ENCODE measurements around the gene MED12L.

Gene MED12L

DNA sequence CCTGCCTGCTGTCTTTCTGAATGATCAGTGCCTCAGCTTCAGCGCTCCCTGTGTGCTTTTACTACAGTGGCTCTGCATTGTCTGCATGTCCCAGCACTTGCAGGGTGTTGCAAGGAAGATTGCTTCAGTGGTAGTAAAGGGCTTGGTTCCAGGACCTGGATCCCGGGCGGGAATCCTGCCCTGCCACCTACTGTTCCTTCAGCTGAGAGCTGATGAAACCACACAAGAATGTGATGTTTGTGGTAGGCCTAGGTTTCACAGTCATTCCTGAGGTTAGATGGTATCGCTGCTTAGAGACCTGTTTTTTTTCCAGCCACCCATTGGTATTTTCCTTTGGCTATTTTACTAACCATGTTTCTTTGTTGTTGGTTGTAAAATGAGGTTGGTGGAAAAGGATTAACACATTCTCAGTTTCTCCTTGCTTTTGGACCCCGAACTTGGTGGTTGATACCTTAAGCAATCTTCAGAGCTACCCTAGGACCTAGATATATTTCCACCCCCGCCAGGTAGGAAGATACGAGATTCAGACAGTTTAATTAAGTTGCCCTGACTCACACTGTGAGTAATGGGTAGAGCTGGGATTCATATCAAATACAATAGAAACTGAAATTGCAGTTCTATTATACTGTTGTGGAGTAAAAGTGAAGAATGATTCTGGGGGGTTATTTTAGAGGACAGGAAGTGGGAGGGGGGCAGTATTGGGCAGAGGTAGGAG lies 219.8 kb downstream of the MED12L start:
- DNase-seq = no peak

- no peak for DNase-seq
Observed at GRCh38 chr3:151305775-151306151, 220.3 kb downstream of the MED12L start.

DNA sequence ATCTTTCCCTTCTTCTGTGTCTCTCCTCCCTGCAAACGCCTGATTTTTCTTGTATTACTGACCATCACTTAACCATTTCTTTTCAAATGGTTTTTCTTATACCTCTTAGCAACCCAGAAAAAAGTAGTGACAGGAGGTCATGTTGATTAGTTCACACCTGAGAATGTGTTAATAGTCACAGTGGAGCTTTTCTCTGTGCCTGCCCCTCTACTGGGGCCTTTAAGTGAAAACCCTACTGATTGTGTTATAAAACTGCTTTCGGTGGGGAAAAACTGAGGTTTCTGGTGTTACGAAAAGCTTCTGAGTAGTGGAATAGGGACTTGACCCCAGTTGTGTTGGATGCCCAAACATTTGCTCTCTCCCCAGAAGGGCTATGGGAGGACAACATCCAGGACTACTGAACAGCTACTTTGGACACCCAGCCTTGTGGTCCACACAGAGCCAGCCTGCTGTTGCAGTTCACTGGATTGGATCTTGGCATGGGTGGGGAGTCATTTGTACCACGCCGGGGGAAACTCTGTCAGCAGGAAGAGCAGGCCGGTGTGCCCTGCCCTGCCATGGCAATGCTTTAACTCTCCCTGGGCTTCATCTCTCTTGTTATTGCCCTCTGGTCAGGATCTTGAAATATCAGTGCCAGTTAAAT lies 220.8 kb downstream of the MED12L start:
- no peak for DNase-seq

DNA sequence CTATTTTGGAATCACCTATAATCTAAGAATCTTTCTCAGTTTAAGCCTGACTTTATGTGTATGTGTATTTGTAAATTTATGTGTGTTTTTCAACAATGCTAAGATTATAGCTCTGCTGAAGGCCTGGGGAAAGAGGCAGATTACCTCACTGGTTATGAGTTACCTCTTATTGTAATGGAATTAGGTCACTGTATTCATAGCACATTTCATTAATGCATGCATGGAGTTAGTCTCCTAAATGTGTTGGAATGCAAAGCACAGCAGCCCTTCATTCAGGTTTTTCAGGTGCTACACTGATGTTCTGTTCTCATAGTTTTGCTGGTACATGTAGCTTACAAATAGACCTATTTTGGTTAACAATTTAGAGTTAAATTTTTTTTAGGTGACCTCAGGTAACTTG lies 221.7 kb downstream of the MED12L start:
- no peak for DNase-seq

DNA sequence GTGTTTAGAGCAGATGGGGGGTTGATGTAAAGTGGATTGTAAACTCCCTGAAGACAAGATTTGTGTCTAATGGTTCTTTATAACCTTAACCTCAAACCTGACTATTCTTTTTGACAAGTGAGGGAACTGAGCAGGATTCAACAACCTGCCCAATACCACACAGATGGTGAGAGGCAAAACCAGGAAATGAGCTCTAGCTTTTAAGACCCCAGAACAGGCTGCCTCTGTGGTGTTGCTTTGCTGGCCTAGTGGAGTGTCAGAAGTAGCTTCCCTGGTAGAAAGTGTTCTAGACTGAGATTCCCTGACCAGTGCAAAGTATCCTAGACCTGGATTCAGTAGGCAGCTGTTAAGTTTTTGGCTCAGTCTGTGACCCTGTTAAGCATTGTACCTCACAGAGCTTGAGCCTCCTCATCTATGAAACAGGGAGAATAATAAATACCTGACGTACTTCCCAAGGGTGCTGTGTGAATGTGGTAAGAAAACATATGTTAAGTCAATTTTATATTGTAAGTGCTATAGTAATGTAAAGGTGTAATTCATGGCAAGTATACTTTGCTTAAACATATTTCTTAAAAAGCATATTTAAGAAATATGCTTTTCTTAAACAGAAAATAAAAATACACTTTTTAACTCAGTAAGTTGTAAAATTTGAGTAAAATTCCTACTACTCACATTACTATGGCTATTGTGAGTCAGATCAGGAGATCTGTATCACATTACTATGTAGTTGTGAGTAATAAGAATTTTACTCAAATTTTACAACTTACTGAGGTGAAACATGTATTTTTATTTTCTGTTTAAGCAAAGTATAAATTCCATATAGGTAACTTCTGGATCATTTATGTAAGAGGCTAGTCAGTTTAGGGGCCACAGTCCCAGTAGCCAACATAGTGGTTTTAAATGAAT lies 222.4 kb downstream of the MED12L start:
- no peak for DNase-seq

DNA sequence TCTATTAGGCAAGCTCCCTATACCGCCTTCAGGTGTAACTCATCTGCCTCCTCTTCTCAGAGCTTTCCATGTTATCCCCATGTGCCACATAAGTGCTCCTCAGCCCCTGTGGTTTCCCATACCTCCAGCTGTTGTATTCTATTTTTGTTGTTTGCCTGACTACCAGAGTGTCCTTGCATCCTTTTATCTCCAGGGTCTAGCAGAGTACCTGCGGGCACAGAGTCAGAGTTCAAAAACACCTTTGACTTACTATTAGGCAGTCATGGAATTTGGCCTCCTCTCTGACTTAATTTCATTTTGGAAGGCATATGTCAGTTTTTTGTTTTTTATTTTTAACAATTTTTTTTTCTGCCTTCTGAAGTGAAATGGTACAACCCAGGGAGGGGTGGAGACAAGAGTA lies 224.1 kb downstream of the MED12L start:
- no peak for DNase-seq

GRCh38 chr3:151312972-151313371 lies 227.5 kb downstream of the MED12L start:
- DNase-seq = no peak

DNA sequence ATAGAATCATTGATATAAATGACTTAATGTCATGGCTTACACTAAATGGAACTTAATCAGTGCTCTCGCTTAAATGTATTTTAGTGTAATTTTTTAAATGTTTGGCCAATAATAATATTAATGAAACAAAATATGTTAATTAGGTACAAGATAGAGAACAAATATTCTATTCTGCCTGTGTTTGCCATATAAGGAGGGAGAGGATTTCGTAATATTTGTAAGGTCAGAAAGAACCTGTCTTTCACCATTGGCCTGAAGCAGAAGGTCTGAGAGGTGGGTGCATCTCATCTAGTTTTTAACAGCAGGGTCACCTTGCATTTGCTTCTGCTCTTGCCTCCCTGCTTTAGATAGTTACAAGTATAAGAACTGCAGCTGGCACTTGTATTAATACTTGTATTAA lies 228.7 kb downstream of the MED12L start:
- DNase-seq = no peak

- DNase-seq = no peak
Observed at GRCh38 chr3:151314593-151314992, 229.1 kb downstream of the MED12L start.

GRCh38 chr3:151315136-151315535 lies 229.7 kb downstream of the MED12L start:
- DNase-seq = no peak

GRCh38 chr3:151315846-151316245 lies 230.4 kb downstream of the MED12L start:
- no peak for DNase-seq

- DNase-seq = no peak
Observed at GRCh38 chr3:151316267-151316991, 231.0 kb downstream of the MED12L start, which contains the start of gene GPR87. Gene GPR87 (minus strand): TSS chr3:151316820. CDS start chr3:151300100, 16,720 bp downstream.

GRCh38 chr3:151318313-151318712 lies 232.8 kb downstream of the MED12L start:
- DNase-seq = no peak

DNA sequence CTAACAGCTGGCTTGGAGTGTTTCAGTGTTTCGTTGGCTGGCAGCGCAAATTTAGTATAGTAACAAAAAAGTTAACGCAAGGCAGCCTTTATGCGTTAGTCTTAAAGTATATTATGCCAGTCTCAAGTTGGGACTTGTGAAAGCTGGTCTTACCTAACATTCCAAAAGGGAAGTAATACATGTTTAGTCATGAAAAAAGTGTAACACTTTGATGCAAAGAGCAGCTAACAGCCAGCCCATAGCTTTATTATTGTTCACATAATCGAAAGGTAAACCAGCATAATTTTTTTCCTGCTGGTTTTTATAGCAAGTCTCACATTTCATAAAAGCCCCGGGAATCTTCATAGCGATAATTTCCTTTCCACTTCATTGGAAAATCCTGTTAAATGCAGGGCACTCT lies 233.5 kb downstream of the MED12L start:
- DNase-seq = no peak

GRCh38 chr3:151319628-151320027 lies 234.2 kb downstream of the MED12L start:
- DNase-seq = no peak

- DNase-seq = no peak
Observed at GRCh38 chr3:151320131-151320530, 234.7 kb downstream of the MED12L start.

- DNase-seq = no peak
Observed at GRCh38 chr3:151321526-151321925, 236.1 kb downstream of the MED12L start.

GRCh38 chr3:151322511-151322910 lies 237.0 kb downstream of the MED12L start:
- DNase-seq = no peak

DNA sequence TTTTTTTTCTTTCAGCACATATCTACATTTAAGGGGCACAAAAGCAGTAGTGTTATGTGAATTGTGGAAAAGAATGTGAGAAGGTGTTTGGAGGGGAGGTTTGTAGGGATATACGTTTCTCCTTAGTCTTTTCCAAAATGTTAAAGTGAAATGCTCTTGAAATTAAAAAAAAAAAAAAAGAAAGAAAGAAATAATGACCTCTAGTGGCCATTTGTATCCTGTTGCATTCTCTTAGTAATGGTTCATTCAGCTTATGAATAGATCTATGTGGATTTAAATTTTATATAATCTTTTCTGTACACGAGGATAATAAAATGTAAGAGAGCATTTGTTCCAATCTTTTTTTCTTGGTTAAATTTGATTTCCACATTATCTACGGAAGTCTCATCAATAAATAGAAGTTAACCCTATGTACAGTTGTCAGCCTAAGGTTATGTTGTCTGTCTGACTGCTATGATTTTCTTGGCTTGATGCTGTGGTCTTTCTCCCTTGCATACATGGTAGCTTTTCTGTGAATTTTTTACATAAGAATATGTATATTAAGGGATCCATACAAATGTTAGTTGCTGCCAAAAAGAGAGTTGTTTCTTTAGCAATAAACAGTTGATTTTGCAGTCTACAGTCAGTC lies 242.2 kb downstream of the MED12L start:
- no peak for DNase-seq

DNA sequence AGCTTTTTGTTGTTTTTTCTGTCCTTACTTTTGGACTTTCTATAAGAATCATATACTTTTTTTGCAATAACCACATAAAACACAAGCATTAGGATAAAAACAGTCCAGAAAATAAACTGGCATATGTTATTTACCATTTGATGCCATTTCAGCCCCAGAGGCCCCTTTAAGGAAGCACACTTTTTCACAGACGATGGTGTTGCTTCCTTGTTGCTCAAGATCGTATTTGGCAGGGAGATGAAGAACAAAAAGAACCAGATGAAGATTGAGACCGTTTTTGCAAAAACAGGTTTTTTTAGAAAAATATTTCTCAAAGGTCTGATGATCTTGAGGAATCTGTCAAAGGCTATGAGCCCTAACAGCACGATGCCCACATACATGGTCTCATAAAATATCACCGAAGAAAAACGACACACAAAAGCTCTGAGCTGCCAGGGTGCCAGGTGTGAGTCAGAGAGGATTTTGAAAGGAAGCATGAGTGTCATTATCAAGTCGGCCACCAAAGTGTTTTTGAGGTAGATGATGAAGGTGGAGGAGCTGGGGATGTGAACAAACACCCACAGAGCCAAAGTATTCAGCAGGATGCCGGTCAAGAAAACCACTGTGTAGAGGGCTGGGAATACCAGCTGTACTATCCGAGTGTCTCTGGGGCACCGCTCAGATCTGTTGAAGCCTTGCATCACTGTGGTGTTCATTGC lies 243.0 kb downstream of the MED12L start:
- DNase-seq = no peak

- no peak for DNase-seq
Observed at GRCh38 chr3:151329363-151329762, 243.9 kb downstream of the MED12L start, which contains the start of gene P2RY13. Gene P2RY13 (minus strand): TSS chr3:151329549. CDS start chr3:151329528, 21 bp downstream.

- DNase-seq = no peak
Observed at GRCh38 chr3:151330379-151330778, 244.9 kb downstream of the MED12L start.
